ENCODE measurements around the gene ANKUB1. TPM values are rescaled to one million over a fixed set of nuclear protein-coding genes. Genes with fewer than 3 reads are reported as not detected.

The ANKUB1 gene
- polyA plus RNA-seq, 3 donors, result 0.05 TPM; not detected in 2

GRCh38 chr3:149736175-149736952 is 56.0 kb downstream of the ANKUB1 start:
- no peak overlapping the region for H3K27ac Mint-ChIP-seq
- H3K79me2 ChIP-seq (ENCODE audit: insufficient read depth, low read length), result no peaks in the 10 kb centered on the region
- intact Hi-C loops (cut with micrococcal nuclease), result no loop called here
- H3K9me3 Mint-ChIP-seq, result no peaks in the 10 kb centered on the region
- H3K9me3 ChIP-seq (replicated peaks in 1 of 2; ENCODE audit: control insufficient read depth in 1 of 2, insufficient read depth in 1 of 2, low read length in 2 of 2), result no peaks in the 10 kb centered on the region
- H3K36me3 ChIP-seq (replicated peaks in 1 of 2; ENCODE audit: control insufficient read depth in 1 of 2, insufficient read depth in 2 of 2, low read length in 2 of 2), result peaks cover 24 to 25% of the 10 kb centered on the region in 2 donors
- no peak overlapping the region for H3K4me2 ChIP-seq (replicated peaks; ENCODE audit: extremely low read depth, low read length, poor library complexity, severe bottlenecking)
- H3K36me3 Mint-ChIP-seq, result peaks cover 27 to 29% of the 10 kb centered on the region in 2 donors
- H3K4me1 ChIP-seq (ENCODE audit: control insufficient read depth in 1 of 2, insufficient read depth in 2 of 2, low read length in 2 of 2), result no peaks in the 10 kb centered on the region
- no peak overlapping the region for H3K27ac ChIP-seq (ENCODE audit: low read depth in 1 of 2, low read length in 2 of 2)
- H3K4me3 Mint-ChIP-seq, result no peak overlapping the region
- H4K20me1 ChIP-seq (ENCODE audit: insufficient read depth, low read length), result no peaks in the 10 kb centered on the region
- no peak for TF ChIP-seq CTCF (IDR thresholded peaks at IDR 0.05)
- no peak for DNase-seq
- no peaks in the 10 kb centered on the region for H3K27me3 ChIP-seq (ENCODE audit: control insufficient read depth in 2 of 2, insufficient read depth in 2 of 2, low read length in 2 of 2)
- no peaks in the 10 kb centered on the region for H3K4me1 Mint-ChIP-seq
- peaks cover 0 to 8% (median 0%) of the 10 kb centered on the region in 3 donors for H3K27me3 Mint-ChIP-seq (ENCODE audit: low read depth in 3 of 3)
- no peak overlapping the region for H3K9ac ChIP-seq (ENCODE audit: insufficient read depth, low read length, poor library complexity, severe bottlenecking)
- whole genome bisulfite sequencing (ENCODE audit: insufficient coverage), result 40% methylated on average over 2 of the region's 2 CpGs
- no peak overlapping the region for H2AFZ ChIP-seq (ENCODE audit: insufficient read depth, low read depth, low read length, poor library complexity, severe bottlenecking)
- no peak overlapping the region for H3K4me3 ChIP-seq (replicated peaks in 1 of 3; ENCODE audit: low read depth in 2 of 3, low read length in 3 of 3)

GRCh38 chr3:149732234-149732633 is 60.1 kb downstream of the ANKUB1 start:
- Mint-ChIP-seq H3K4me1 (peaks cover 6% of the 10 kb centered on the region), H3K4me3 (no peak overlapping the region), H3K9me3 (no peaks in the 10 kb centered on the region), H3K27ac (no peak overlapping the region), H3K36me3 (peaks cover 0 to 8% of the 10 kb centered on the region in 2 donors), H3K27me3 (ENCODE audit: low read depth in 3 of 3) (peaks cover 0 to 8% (median 7%) of the 10 kb centered on the region in 3 donors)
- Histone ChIP-seq H3K27me3 (ENCODE audit: control insufficient read depth in 2 of 2, insufficient read depth in 2 of 2, low read length in 2 of 2) (no peaks in the 10 kb centered on the region), H3K4me1 (ENCODE audit: control insufficient read depth in 1 of 2, insufficient read depth in 2 of 2, low read length in 2 of 2) (no peaks in the 10 kb centered on the region), H3K9me3 (replicated peaks in 1 of 2; ENCODE audit: control insufficient read depth in 1 of 2, insufficient read depth in 1 of 2, low read length in 2 of 2) (no peaks in the 10 kb centered on the region), H4K20me1 (ENCODE audit: insufficient read depth, low read length) (no peaks in the 10 kb centered on the region), H3K79me2 (ENCODE audit: insufficient read depth, low read length) (no peaks in the 10 kb centered on the region), H3K9ac (ENCODE audit: insufficient read depth, low read length, poor library complexity, severe bottlenecking) (no peak overlapping the region), H3K4me3 (replicated peaks in 1 of 3; ENCODE audit: low read depth in 2 of 3, low read length in 3 of 3) (no peak overlapping the region), H2AFZ (ENCODE audit: insufficient read depth, low read depth, low read length, poor library complexity, severe bottlenecking) (no peak overlapping the region), H3K27ac (ENCODE audit: low read depth in 1 of 2, low read length in 2 of 2) (no peak overlapping the region), H3K4me2 (replicated peaks; ENCODE audit: extremely low read depth, low read length, poor library complexity, severe bottlenecking) (no peak overlapping the region), H3K36me3 (replicated peaks in 1 of 2; ENCODE audit: control insufficient read depth in 1 of 2, insufficient read depth in 2 of 2, low read length in 2 of 2) (no peaks in the 10 kb centered on the region)
- no peak for DNase-seq
- TF ChIP-seq CTCF (IDR thresholded peaks at IDR 0.05), result no peak
- 100% methylated on average over 2 of the region's 3 CpGs for WGBS (ENCODE audit: insufficient coverage)
- intact Hi-C loops (cut with micrococcal nuclease), result no loop called here

Measured in CD14-positive monocyte (primary cell).